ENCODE results near the gene MAP3K8. TPM values are rescaled to one million over a fixed set of nuclear protein-coding genes. Genes with fewer than 3 reads are reported as not detected.
A peak's percentile ranks its signal among the peaks of the same experiment; 100 is the strongest.

MAP3K8 gene
- total RNA-seq, 4 donors from 2014 or later, result 3.2 to 5.3 (median 4.2) TPM

DNA sequence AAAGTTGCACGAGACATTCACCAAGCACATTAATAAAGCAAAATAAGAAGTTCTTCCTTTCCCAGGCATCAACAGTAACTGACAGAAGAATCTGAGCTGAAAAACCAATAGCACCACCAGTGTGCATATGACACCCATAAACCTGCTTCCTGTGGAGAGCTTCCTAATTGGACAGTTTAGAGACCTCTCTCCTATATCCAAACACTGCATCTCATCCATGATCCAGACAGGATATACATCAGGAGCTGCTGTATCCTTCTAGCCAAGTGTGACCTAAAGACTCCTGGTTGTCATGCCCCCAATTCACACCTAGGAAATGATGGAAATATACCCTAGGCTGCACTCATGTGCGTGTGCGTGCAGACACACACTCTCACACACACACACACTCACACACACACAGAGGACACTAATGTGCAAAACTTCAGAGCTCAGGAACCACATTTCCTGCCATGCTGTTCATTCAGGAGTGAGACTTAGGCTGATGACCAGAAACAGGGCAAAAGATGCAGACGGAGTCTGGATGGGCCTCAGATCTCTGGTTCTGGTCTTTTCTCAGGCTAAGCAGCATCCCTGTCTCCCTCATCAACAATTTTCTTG lies 58.0 kb downstream of the MAP3K8 start:
- Histone ChIP-seq H3K9me3 (no peaks in the 10 kb centered on the region), H3K27me3 (no peaks in the 10 kb centered on the region), H3K27ac (no peak overlapping the region), H3K4me1 (no peaks in the 10 kb centered on the region), H3K4me3 (no peak overlapping the region), H3K36me3 (no peaks in the 10 kb centered on the region)
- intact Hi-C loops (cut with DNase I; ENCODE audit: low total_unique reads), result no loop called here
- ATAC-seq, result no peak
- no peak for TF ChIP-seq POLR2A (IDR thresholded peaks at IDR 0.05)
- TF ChIP-seq, protein P1, sequence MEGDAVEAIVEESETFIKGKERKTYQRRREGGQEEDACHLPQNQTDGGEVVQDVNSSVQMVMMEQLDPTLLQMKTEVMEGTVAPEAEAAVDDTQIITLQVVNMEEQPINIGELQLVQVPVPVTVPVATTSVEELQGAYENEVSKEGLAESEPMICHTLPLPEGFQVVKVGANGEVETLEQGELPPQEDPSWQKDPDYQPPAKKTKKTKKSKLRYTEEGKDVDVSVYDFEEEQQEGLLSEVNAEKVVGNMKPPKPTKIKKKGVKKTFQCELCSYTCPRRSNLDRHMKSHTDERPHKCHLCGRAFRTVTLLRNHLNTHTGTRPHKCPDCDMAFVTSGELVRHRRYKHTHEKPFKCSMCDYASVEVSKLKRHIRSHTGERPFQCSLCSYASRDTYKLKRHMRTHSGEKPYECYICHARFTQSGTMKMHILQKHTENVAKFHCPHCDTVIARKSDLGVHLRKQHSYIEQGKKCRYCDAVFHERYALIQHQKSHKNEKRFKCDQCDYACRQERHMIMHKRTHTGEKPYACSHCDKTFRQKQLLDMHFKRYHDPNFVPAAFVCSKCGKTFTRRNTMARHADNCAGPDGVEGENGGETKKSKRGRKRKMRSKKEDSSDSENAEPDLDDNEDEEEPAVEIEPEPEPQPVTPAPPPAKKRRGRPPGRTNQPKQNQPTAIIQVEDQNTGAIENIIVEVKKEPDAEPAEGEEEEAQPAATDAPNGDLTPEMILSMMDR (IDR thresholded peaks at IDR 0.05 in 4 of 5, conservative IDR thresholded peaks at IDR 0.05 in 1 of 5), result no peak
- no peak for DNase-seq
- in situ Hi-C loops (cut with MboI; ENCODE audit: low sequenced_read_pairs in 4 of 4), result no loop called here

DNA sequence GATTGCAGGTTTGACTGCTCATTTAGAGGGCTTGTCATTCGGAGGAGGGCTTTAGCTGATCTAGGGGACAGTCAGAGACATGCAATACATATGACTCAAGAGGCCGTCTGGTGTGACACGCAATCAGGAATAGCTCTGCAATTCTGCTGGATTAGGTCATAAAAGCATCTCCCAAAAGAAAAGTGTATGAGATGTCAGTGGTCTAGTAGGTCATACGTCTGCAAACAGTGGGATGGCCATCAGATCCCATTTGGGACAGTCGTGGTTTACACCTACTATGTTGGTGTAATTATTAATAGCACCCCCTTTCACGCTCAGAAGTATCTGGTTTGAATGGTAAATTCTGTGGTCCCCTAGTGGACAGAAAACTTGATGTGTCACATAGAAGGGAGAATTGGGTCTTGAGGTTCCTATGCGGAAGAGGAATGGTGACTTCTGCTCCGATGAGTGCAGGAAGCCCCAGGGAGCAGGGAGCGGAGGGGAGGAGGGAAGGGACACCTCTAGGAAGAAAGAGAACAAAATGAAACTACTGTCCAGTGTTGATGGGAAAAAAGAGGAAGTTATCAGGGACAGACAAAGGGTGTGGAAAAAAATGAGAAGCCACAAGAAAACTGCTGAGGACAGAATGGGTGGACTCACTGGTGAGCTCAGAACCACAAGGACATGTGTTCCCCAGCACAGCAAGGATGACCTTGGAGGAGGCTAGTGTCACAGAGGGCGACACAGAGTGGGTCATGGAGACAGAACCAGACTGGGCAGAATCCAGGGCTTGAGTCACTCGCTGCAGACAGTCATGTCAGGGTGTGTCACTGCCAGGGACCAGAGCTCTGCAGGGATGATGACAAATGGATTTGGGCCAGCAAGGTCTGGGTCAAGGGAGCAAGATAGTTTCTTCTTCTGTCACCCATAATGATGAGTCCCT lies 59.9 kb downstream of the MAP3K8 start:
- TF ChIP-seq POLR2A (IDR thresholded peaks at IDR 0.05), result no peak
- TF ChIP-seq, protein P1 (IDR thresholded peaks at IDR 0.05 in 4 of 5, conservative IDR thresholded peaks at IDR 0.05 in 1 of 5), result no peak

DNA sequence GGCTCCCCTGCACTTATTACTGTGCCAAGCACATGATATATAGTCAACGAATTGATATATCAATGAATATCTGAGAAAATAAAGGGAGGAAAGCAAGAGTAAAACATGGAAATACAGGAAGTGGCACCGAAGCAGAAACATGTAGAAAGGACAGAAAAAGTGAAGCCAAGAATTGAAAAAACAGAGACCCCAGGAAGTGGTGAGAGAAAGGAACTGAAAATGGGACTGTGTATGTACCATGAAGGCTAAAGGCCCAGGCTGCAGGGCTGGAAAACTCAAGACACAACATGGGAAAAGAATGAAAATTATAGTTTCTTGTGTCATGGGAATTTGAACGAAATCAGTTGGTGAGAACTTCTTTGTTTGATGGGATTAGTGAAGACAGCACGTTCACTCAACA lies 60.6 kb downstream of the MAP3K8 start:
- ATAC-seq, result no peak
- Histone ChIP-seq H3K27ac (no peak overlapping the region), H3K9me3 (no peaks in the 10 kb centered on the region), H3K4me1 (no peaks in the 10 kb centered on the region), H3K36me3 (no peaks in the 10 kb centered on the region), H3K27me3 (no peaks in the 10 kb centered on the region), H3K4me3 (no peak overlapping the region)
- no peak for DNase-seq
- intact Hi-C loops (cut with DNase I; ENCODE audit: low total_unique reads) (no loop called here), in situ Hi-C loops (cut with MboI; ENCODE audit: low sequenced_read_pairs in 4 of 4) (no loop called here)
- TF ChIP-seq, protein P1 (IDR thresholded peaks at IDR 0.05 in 4 of 5, conservative IDR thresholded peaks at IDR 0.05 in 1 of 5), result no peak
- no peak for TF ChIP-seq POLR2A (IDR thresholded peaks at IDR 0.05)

More for the DNA sequence above, 59.9 kb downstream of the MAP3K8 start:
- in situ Hi-C loops (cut with MboI; ENCODE audit: low sequenced_read_pairs in 4 of 4) (no loop called here), intact Hi-C loops (cut with DNase I; ENCODE audit: low total_unique reads) (no loop called here)
- Histone ChIP-seq H3K4me1 (no peaks in the 10 kb centered on the region), H3K27ac (no peak overlapping the region), H3K27me3 (no peaks in the 10 kb centered on the region), H3K36me3 (no peaks in the 10 kb centered on the region), H3K4me3 (no peak overlapping the region), H3K9me3 (no peaks in the 10 kb centered on the region)
- peak in 1 of 2 donors; percentile 35 for DNase-seq
- peak; percentile 40 to 51 for ATAC-seq

DNA sequence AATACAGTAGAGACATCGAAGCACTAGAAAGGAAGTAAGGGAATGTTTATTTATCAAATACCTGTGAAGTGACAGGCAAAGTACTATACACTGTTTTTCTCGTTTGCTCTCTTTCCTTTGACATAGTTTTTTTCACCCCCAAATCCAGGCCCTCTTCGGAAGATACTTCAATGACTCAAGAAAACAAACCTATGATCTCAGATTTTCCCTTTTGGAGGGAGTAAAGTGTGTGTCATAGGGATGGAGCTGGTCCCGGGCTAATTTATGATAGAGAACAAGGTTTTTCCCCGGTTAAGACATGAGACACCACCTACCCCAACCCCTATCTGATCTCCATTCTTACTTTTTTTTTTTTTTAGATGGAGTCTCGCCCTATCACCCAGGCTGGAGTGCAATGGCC lies 61.7 kb downstream of the MAP3K8 start:
- Histone ChIP-seq H3K27ac (no peak overlapping the region), H3K9me3 (no peaks in the 10 kb centered on the region), H3K27me3 (no peaks in the 10 kb centered on the region), H3K4me1 (no peaks in the 10 kb centered on the region), H3K36me3 (no peaks in the 10 kb centered on the region), H3K4me3 (no peak overlapping the region)
- in situ Hi-C loops (cut with MboI; ENCODE audit: low sequenced_read_pairs in 4 of 4) (no loop called here), intact Hi-C loops (cut with DNase I; ENCODE audit: low total_unique reads) (no loop called here)
- TF ChIP-seq, protein P1 (IDR thresholded peaks at IDR 0.05 in 4 of 5, conservative IDR thresholded peaks at IDR 0.05 in 1 of 5), result no peak
- no peak for TF ChIP-seq POLR2A (IDR thresholded peaks at IDR 0.05)
- DNase-seq (no peak), ATAC-seq (no peak)

All from gastrocnemius medialis (tissue), 4 donors.